K562 (cell line): ENCODE results near the gene SP140L. TPM values are rescaled to one million over a fixed set of nuclear protein-coding genes. Genes with fewer than 3 reads are reported as not detected.

Experiments
- ATAC-seq: fragments of 200-7000 bp; cut with Tn5 transposase; 3 replicates; pipeline ENCODE4 v1.9.1; 2020; ENCODE audit warnings: moderate library complexity
- BruUV-seq: library from RNA; stranded (reverse); fragments of 400-500 nt; replicated peaks from 2 replicates; lab custom pipeline; 2021; lab: Mats Ljungman, UMichigan
- CTCF ChIA-PET: fragments of 300-600 bp; formaldehyde crosslinking; extraction: SDS; loops from one replicate; lab custom pipeline; 2021; ENCODE audit warnings: low intra/inter-chr PET ratio; lab: Yijun Ruan, JAX
- POLR2A ChIA-PET: fragments of 300-600, 350-650 bp; sonication (Branson Sonifier 250); formaldehyde crosslinking; extraction: SDS; loops from one replicate; lab custom pipeline; 2021; ENCODE audit warnings: antibody characterized with exemption, inconsistent platforms; lab: Yijun Ruan, JAX
- DNase-seq, 4 experiments: peaks; one replicate each; pipeline versions ENCODE4 v3.0.0 to v3.0.0-alpha.2; 2011 to 2018; ENCODE audit warnings: low spot score in 3 of 4, mixed read lengths in 3 of 4; ENCODE audit errors: extremely low read depth in 1 of 4
- FAIRE-seq: peaks from 2 replicates; lab custom pipeline; 2011; peaks lifted over from hg19 to GRCh38; lab: Jason Lieb, UNC
- H2AFZ ChIP-seq: 2 replicates; pipeline ENCODE4 v1.6.0; 2011; ENCODE audit warnings: low read depth, low read length, control low read depth, inconsistent platforms
- H3K27ac ChIP-seq: fragments of 200-600 bp; 3 replicates; pipeline ENCODE4 v1.8.0; 2011; ENCODE audit warnings: low read depth, mild to moderate bottlenecking, control low read depth, inconsistent platforms, low read length, moderate library complexity, mixed read lengths; ENCODE audit errors: extremely low read depth
- H3K27me3 ChIP-seq, 2 experiments: fragments of 300-600 bp in 1 of 2; 2 replicates in 1 of 2; 3 replicates in 1 of 2; pipeline versions ENCODE4 v1.6.0 to v1.8.0; 2011; ENCODE audit warnings: inconsistent platforms in 2 of 2, low read length in 2 of 2, mild to moderate bottlenecking in 1 of 2, mixed read lengths in 1 of 2, moderate library complexity in 1 of 2; ENCODE audit not compliant: control insufficient read depth in 2 of 2, insufficient read depth in 2 of 2
- H3K36me3 ChIP-seq: fragments of 300-600 bp; 3 replicates; pipeline ENCODE4 v1.8.0; 2011; ENCODE audit warnings: mild to moderate bottlenecking, low read length, inconsistent platforms; ENCODE audit not compliant: control insufficient read depth, insufficient read depth
- H3K4me1 ChIP-seq, 2 experiments: fragments of 200-600 bp in 1 of 2; replicated peaks in 1 of 2; 2 replicates in 1 of 2; 3 replicates in 1 of 2; pipeline versions ENCODE4 v1.5.1 to v1.8.0; 2011; ENCODE audit warnings: inconsistent platforms in 2 of 2, low read length in 2 of 2, mild to moderate bottlenecking in 1 of 2, mixed read lengths in 1 of 2, moderate library complexity in 1 of 2; ENCODE audit not compliant: control insufficient read depth in 2 of 2, insufficient read depth in 2 of 2
- H3K4me2 ChIP-seq: 2 replicates; pipeline ENCODE4 v1.6.1; 2011; ENCODE audit warnings: low read length, control low read depth, inconsistent platforms, mixed read lengths; ENCODE audit not compliant: insufficient read depth
- H3K4me3 ChIP-seq: fragments of 200-600 bp; sonication (generic), shearing (Covaris generic); 2 replicates; pipeline ENCODE4 v1.5.1; 2016; ENCODE audit warnings: control low read depth, inconsistent platforms
- H3K79me2 ChIP-seq: fragments of 200-600 bp; 3 replicates; pipeline ENCODE4 v1.8.0; 2011; ENCODE audit warnings: low read length, inconsistent platforms; ENCODE audit not compliant: control insufficient read depth, insufficient read depth
- H3K9ac ChIP-seq, 2 experiments: 2 replicates each; pipeline versions ENCODE4 v1.6.0 to v1.6.1; 2011; ENCODE audit warnings: low read depth in 2 of 2, low read length in 2 of 2, control low read depth in 1 of 2, inconsistent platforms in 1 of 2, mild to moderate bottlenecking in 1 of 2, mixed read lengths in 1 of 2; ENCODE audit not compliant: insufficient read depth in 1 of 2
- H3K9me1 ChIP-seq: one replicate; pipeline ENCODE4 v1.6.0; 2011; ENCODE audit warnings: inconsistent platforms, mild to moderate bottlenecking, low read length, moderate library complexity; ENCODE audit not compliant: control insufficient read depth, insufficient read depth
- H3K9me3 ChIP-seq: replicated peaks from 2 replicates; pipeline ENCODE4 v1.5.1; 2011; ENCODE audit warnings: low read depth, low read length, inconsistent platforms; ENCODE audit not compliant: control insufficient read depth, insufficient read depth
- H4K20me1 ChIP-seq: replicated peaks from 2 replicates; pipeline ENCODE4 v1.6.1; 2011; ENCODE audit warnings: low read length, inconsistent platforms, mixed read lengths; ENCODE audit not compliant: control insufficient read depth, insufficient read depth
- DIDO1 ChIP-seq: fragments of 450-650 bp; IDR thresholded peaks from 2 replicates; pipeline ENCODE4 v1.6.1; 2016; ENCODE audit warnings: low read depth, missing biosample characterization, missing genetic modification characterization
- GTF2F1 ChIP-seq: IDR thresholded peaks from 2 replicates; pipeline ENCODE4 v1.6.1; 2011; ENCODE audit warnings: low read depth, low read length, improper control_type of control experiment
- MCM7 ChIP-seq, 2 experiments: fragments of 450-650 bp; IDR thresholded peaks; 2 replicates each; pipeline ENCODE4 v1.6.1; 2016 to 2018
- PHF20 ChIP-seq: fragments of 450-650 bp; IDR thresholded peaks from 2 replicates; pipeline ENCODE4 v1.6.1; 2018; ENCODE audit not compliant: partially characterized antibody
- PHTF2 ChIP-seq: fragments of 250-450 bp; sonication (Bioruptor Pico); IDR thresholded peaks from 2 replicates; pipeline ENCODE4 v1.5.0; 2021; ENCODE audit warnings: mild to moderate bottlenecking
- POLR2AphosphoS5 ChIP-seq: IDR thresholded peaks from 2 replicates; pipeline ENCODE4 v1.6.1; 2011; ENCODE audit warnings: mild to moderate bottlenecking, low read depth, low read length, moderate library complexity; ENCODE audit not compliant: control insufficient read depth, insufficient read depth
- RBFOX2 ChIP-seq: fragments of 200-400 bp; formaldehyde crosslinking; IDR thresholded peaks from 2 replicates; pipeline ENCODE4 v1.6.1; 2017; ENCODE audit warnings: low read depth, mild to moderate bottlenecking, low read length, moderate library complexity
- SREBF2 ChIP-seq: sonication (generic); formaldehyde crosslinking; IDR thresholded peaks from 2 replicates; pipeline ENCODE4 v1.4.0; 2020; ENCODE audit warnings: mild to moderate bottlenecking, missing genetic modification reagents
- TOE1 ChIP-seq, 2 experiments: fragments of 450-650 bp in 1 of 2; sonication (generic) in 1 of 2; formaldehyde crosslinking in 1 of 2; IDR thresholded peaks; 2 replicates each; pipeline versions ENCODE4 v1.7.1 to v1.8.0; 2016 to 2022; ENCODE audit warnings: borderline replicate concordance in 2 of 2, mild to moderate bottlenecking in 2 of 2, antibody characterized with exemption in 1 of 2, inconsistent platforms in 1 of 2, low read depth in 1 of 2, missing genetic modification reagents in 1 of 2, moderate library complexity in 1 of 2
- ZNF23 ChIP-seq: fragments of 250-450 bp; sonication (Bioruptor Pico); IDR thresholded peaks from 2 replicates; pipeline ENCODE4 v1.4.0; 2020; ENCODE audit warnings: mild to moderate bottlenecking
- WGBS: fragments of 100-300 bp; shearing (Covaris generic); methylation state at CpG from one replicate; pipeline ENCODE4 v1.1.6; 2016; ENCODE audit warnings: low coverage, mixed read lengths; ENCODE audit not compliant: insufficient coverage; ENCODE audit errors: missing lambda C conversion rate; 5-methylcytosine and 5-hydroxymethylcytosine counted together
- in situ Hi-C: fragments of 300-500 bp; cut with MboI; formaldehyde crosslinking; loops from 4 replicates; pipeline ENCODE4 v1.15.0; 2018; ENCODE audit warnings: inconsistent platforms, mixed read lengths
- intact Hi-C: fragments of 100-400 bp; cut with micrococcal nuclease; formaldehyde crosslinking; loops from 2 replicates; pipeline ENCODE4 v1.14.2; 2022
- polyA plus RNA-seq, 8 experiments: library from polyadenylated mRNA; depleted of rRNA in 4 of 8; stranded (reverse) in 5 of 8; unstranded in 3 of 8; fragments of >200 nt; fragmentation: Nextera tagmentation in 2 of 8; fragmentation: Illumina TruSeq in 1 of 8; extraction: Ambion mirVana in 2 of 8; extraction: Trizol in 1 of 8; gene quantifications; 2 replicates each; pipeline versions ENCODE4 v1.2.1 to v1.2.3, GENCODE V29; 2011 to 2014; ENCODE audit warnings: inconsistent platforms in 1 of 8, missing spikeins in 1 of 8
- total RNA-seq, 7 experiments: library from RNA; depleted of rRNA in 6 of 7; stranded (reverse); fragments of >200 nt in 6 of 7; fragmentation: Illumina TruSeq in 2 of 7; extraction: Trizol in 2 of 7; gene quantifications; 2 replicates each; pipeline versions ENCODE4 v1.2.1 to v1.2.3, GENCODE V29; 2011 to 2021; ENCODE audit warnings: low replicate concordance in 1 of 7
- TF ChIP-seq, protein P1 (sequence below): fragments of 450-650 bp; IDR thresholded peaks from 2 replicates; pipeline ENCODE4 v1.6.1; 2016; ENCODE audit warnings: antibody characterized with exemption
- TF ChIP-seq, protein P2 (sequence below): fragments of 250-450 bp; sonication (Bioruptor Pico); IDR thresholded peaks from 2 replicates; pipeline ENCODE4 v1.9.0; 2021; ENCODE audit warnings: mild to moderate bottlenecking
- TF ChIP-seq, protein P3 (sequence below): sonication (generic); formaldehyde crosslinking; IDR thresholded peaks from 2 replicates; pipeline ENCODE4 v1.8.0; 2022; ENCODE audit warnings: mild to moderate bottlenecking, missing genetic modification reagents

The SP140L gene
- total and polyA plus RNA-seq, 9 of the 15 experiments (the other 6 are each of a cell fraction or from before 2014, with no cell fraction given), result 4.0 to 15.5 (median 11.3) TPM

DNA sequence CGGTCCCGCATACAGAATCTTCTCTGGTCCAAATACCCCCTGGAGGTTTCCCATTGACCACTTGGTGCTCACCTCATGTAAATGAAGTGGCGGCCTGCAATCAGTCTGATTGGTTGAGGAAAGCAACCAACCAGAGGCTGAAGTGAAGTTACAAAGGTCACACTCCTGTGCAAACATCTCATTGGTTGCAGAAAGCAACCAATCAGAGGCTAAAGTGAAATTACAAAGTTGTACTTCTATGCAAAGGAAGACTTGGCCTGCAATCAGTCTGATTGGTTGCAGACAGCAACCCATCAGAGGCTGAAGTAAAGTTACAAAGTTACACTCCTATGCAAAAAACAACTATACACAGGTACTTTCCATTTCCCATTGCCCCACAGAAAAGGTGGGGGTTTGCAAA lies 86.5 kb downstream of the SP140L start:
- no peak overlapping the region for H3K4me2 ChIP-seq

More for the DNA sequence above, 86.5 kb downstream of the SP140L start:
- H3K27me3 ChIP-seq, result no peaks in the 10 kb centered on the region
- H3K9me1 ChIP-seq, result no peaks in the 10 kb centered on the region
- no peaks in the 10 kb centered on the region for H3K9me3 ChIP-seq
- no TSS peak for BruUV-seq
- H3K4me3 ChIP-seq, result no peak overlapping the region
- H2AFZ ChIP-seq, result peak overlapping the region; percentile 99
- intact Hi-C loops, result loop anchor here (10.0 kb wide), 1 partner anchor 301 kb away; the partner anchor contains the start of gene CAB39
- ChIA-PET CTCF (no interaction called here), POLR2A (no interaction called here)
- DNase-seq (no peak), ATAC-seq (no peak), FAIRE-seq (no peak)
- WGBS, result 92% methylated on average over 2 of the region's 3 CpGs
- TF ChIP-seq RBFOX2, result no peak
- TF ChIP-seq PHF20, result no peak
- TF ChIP-seq, protein P1, sequence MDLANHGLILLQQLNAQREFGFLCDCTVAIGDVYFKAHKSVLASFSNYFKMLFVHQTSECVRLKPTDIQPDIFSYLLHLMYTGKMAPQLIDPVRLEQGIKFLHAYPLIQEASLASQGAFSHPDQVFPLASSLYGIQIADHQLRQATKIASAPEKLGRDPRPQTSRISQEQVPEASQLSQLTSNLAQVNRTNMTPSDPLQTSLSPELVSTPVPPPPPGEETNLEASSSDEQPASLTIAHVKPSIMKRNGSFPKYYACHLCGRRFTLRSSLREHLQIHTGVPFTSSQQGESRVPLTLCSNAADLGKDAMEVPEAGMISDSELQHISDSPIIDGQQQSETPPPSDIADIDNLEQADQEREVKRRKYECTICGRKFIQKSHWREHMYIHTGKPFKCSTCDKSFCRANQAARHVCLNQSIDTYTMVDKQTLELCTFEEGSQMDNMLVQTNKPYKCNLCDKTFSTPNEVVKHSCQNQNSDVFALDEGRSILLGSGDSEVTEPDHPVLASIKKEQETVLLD, result no peak
- no peak for TF ChIP-seq PHTF2 (CRISPR knock-in tag)
- no peak for TF ChIP-seq MCM7 (IDR thresholded peaks at IDR 0.05)
- TF ChIP-seq ZNF23 (CRISPR knock-in tag), result no peak
- no peak for TF ChIP-seq POLR2AphosphoS5
- TF ChIP-seq GTF2F1, result no peak
- no peak for TF ChIP-seq SREBF2 (CRISPR knock-in tag)
- TF ChIP-seq DIDO1 (tag), result no peak
- TF ChIP-seq TOE1 (IDR thresholded peaks at IDR 0.05; ENCODE audit: borderline replicate concordance), result no peak
- no peak for TF ChIP-seq TOE1 (CRISPR knock-in tag; IDR thresholded peaks at IDR 0.05; ENCODE audit: borderline replicate concordance, low read depth)
- TF ChIP-seq, protein P2, sequence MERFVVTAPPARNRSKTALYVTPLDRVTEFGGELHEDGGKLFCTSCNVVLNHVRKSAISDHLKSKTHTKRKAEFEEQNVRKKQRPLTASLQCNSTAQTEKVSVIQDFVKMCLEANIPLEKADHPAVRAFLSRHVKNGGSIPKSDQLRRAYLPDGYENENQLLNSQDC (CRISPR knock-in tag), result no peak
- TF ChIP-seq, protein P3, sequence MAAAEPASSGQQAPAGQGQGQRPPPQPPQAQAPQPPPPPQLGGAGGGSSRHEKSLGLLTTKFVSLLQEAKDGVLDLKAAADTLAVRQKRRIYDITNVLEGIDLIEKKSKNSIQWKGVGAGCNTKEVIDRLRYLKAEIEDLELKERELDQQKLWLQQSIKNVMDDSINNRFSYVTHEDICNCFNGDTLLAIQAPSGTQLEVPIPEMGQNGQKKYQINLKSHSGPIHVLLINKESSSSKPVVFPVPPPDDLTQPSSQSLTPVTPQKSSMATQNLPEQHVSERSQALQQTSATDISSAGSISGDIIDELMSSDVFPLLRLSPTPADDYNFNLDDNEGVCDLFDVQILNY (CRISPR knock-in tag), result no peak
- H3K27ac ChIP-seq, result no peak overlapping the region
- no peak overlapping the region for H3K9ac ChIP-seq
- H3K4me1 ChIP-seq, result peaks cover 16 to 23% of the 10 kb centered on the region in 2 experiments; a peak in 4 of 5 replicates
- no peaks in the 10 kb centered on the region for H3K36me3 ChIP-seq
- in situ Hi-C loops, result no loop called here
- peaks cover 25% of the 10 kb centered on the region for H3K79me2 ChIP-seq
- no peaks in the 10 kb centered on the region for H4K20me1 ChIP-seq
